CD4-positive, alpha-beta T cell (primary cell): Measurements from ENCODE around the gene ELMO1. TPM values are rescaled to one million over a fixed set of nuclear protein-coding genes. Genes with fewer than 3 reads are reported as not detected.
A peak's percentile ranks its signal among the peaks of the same experiment; 100 is the strongest.

Experiments used
- ATAC-seq: fragments of 200-7000 bp; cut with Tn5 transposase; one replicate; pipeline ENCODE4 v1.10.0; 2022; ENCODE audit warnings: mild to moderate bottlenecking; ENCODE audit not compliant: poor library complexity
- CTCF ChIA-PET: fragments of 350-600 bp; sonication (Branson Sonifier 250); formaldehyde crosslinking; loops from one replicate; lab custom pipeline; 2021; ENCODE audit warnings: antibody characterized with exemption, inconsistent platforms; lab: Charles Lee
- POLR2A ChIA-PET: fragments of 350-600 bp; sonication (Branson Sonifier 250); formaldehyde crosslinking; loops from one replicate; lab custom pipeline; 2021; ENCODE audit warnings: antibody characterized with exemption, inconsistent platforms; lab: Charles Lee
- DNase-seq, 14 experiments: peaks; one replicate each; pipeline ENCODE4 v3.0.0-alpha.2; 2013 to 2020; ENCODE audit warnings: mixed read lengths in 2 of 14
- H3K27ac ChIP-seq, 2 donors: one replicate each; pipeline versions ENCODE4 v1.5.1 to v1.7.0; 2013; ENCODE audit warnings: low read length in 2 of 2, low read depth in 1 of 2, mild to moderate bottlenecking in 1 of 2
- H3K27me3 ChIP-seq, 2 experiments: 1 replicate in 1 of 2; 2 replicates in 1 of 2; pipeline versions ENCODE4 v1.6.1 to v1.7.0; 2013; ENCODE audit warnings: low read length in 2 of 2, control low read depth in 1 of 2, mild to moderate bottlenecking in 1 of 2, moderate library complexity in 1 of 2; ENCODE audit not compliant: insufficient read depth in 2 of 2, control insufficient read depth in 1 of 2
- H3K36me3 ChIP-seq: one replicate; pipeline ENCODE4 v1.6.1; 2013; ENCODE audit warnings: low read length, control low read depth; ENCODE audit not compliant: insufficient read depth
- H3K4me1 ChIP-seq: one replicate; pipeline ENCODE4 v1.6.1; 2013; ENCODE audit warnings: low read length, control low read depth; ENCODE audit not compliant: insufficient read depth
- H3K4me3 ChIP-seq: one replicate; pipeline ENCODE4 v1.5.1; 2013; ENCODE audit warnings: mild to moderate bottlenecking, low read length, moderate library complexity
- H3K9me3 ChIP-seq, 2 experiments: 1 replicate in 1 of 2; 2 replicates in 1 of 2; pipeline versions ENCODE4 v1.6.1 to v1.7.0; 2013; ENCODE audit warnings: low read length in 2 of 2, mild to moderate bottlenecking in 2 of 2, control low read depth in 1 of 2, moderate library complexity in 1 of 2; ENCODE audit not compliant: control insufficient read depth in 1 of 2, insufficient read depth in 1 of 2
- H3K27ac Mint-ChIP-seq: one replicate; pipeline ENCODE4 v1.8.0; 2020; ENCODE audit warnings: mixed read lengths
- H3K27me3 Mint-ChIP-seq: one replicate; pipeline ENCODE4 v1.8.0; 2021; ENCODE audit warnings: mixed read lengths
- H3K36me3 Mint-ChIP-seq: one replicate; pipeline ENCODE4 v1.8.0; 2021; ENCODE audit warnings: low read depth, mixed read lengths
- H3K4me1 Mint-ChIP-seq: one replicate; pipeline ENCODE4 v1.8.0; 2021; ENCODE audit warnings: low read depth, mixed read lengths
- H3K4me3 Mint-ChIP-seq: one replicate; pipeline ENCODE4 v1.8.0; 2020; ENCODE audit warnings: mild to moderate bottlenecking, mixed read lengths
- H3K9me3 Mint-ChIP-seq: one replicate; pipeline ENCODE4 v1.8.0; 2020; ENCODE audit warnings: mixed read lengths
- CTCF ChIP-seq: fragments of 200-600 bp; IDR thresholded peaks from one replicate; pipeline ENCODE4 v1.8.0; 2022; ENCODE audit warnings: antibody characterized with exemption, mild to moderate bottlenecking
- intact Hi-C, 2 experiments: fragments of 100-400 bp; cut with DNase I in 1 of 2; cut with micrococcal nuclease in 1 of 2; formaldehyde crosslinking; loops; one replicate each; pipeline versions ENCODE4 v1.15.1 to v1.9.0; 2023 to 2025; cut with DNase I, micrococcal nuclease
- total RNA-seq, 174 experiments: library from RNA in 2 of 174; stranded (reverse) in 2 of 174; gene quantifications; one replicate each; pipeline ENCODE4 v1.2.3 and lab custom pipeline; 2021 to 2026

Gene ELMO1
- total RNA-seq, 2 experiments from 2014 or later: 117 to 120 TPM

DNA sequence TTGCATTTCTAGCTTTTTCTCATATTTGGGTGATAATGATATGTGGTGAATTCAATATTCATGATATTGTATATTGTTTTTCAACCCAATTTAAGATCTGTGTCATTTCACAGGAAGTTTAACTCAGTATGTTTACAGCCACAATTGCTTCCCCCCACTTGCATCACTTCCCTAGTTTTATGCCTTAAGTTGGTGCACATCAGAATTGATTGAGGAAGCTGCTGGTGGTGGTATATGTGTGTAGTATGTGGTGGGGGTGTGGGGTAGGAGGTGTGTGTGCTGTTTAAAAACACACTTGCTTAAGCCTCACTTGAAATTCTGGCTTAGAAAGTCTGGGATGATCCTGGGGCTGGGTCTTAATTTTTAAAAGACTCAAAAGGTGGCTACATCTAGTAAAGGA is 479.3 kb downstream of the ELMO1 start:
- Histone ChIP-seq H3K27ac (no peak overlapping the region), H3K27me3 (no peaks in the 10 kb centered on the region), H3K4me3 (no peak overlapping the region), H3K9me3 (peaks cover 0 to 12% of the 10 kb centered on the region in 2 experiments), H3K4me1 (peaks cover 23% of the 10 kb centered on the region), H3K36me3 (peaks cover 6% of the 10 kb centered on the region)
- H3K36me3 Mint-ChIP-seq: peaks cover 41% of the 10 kb centered on the region
- H3K27ac Mint-ChIP-seq: peak overlapping the region; percentile 59
- ChIA-PET POLR2A (interaction anchor here (0.6 to 1.1 kb wide), 2 partner anchors 12 to 351 kb away, joined by 3 read pairs; no protein-coding TSS in a partner anchor), CTCF (interaction anchor here (1.3 kb wide), 1 partner anchor 11 kb away, joined by 3 read pairs; no protein-coding TSS in a partner anchor)
- intact Hi-C loops: no loop called here
- H3K9me3 Mint-ChIP-seq: peaks cover 7% of the 10 kb centered on the region
- peak in 4 of 14 experiments; percentile 8 to 80 (median 41) for DNase-seq
- H3K27me3 Mint-ChIP-seq: no peaks in the 10 kb centered on the region
- peak; percentile 78 for ATAC-seq
- H3K4me1 Mint-ChIP-seq: peaks cover 57% of the 10 kb centered on the region
- no peak for TF ChIP-seq CTCF
- no peak overlapping the region for H3K4me3 Mint-ChIP-seq

DNA sequence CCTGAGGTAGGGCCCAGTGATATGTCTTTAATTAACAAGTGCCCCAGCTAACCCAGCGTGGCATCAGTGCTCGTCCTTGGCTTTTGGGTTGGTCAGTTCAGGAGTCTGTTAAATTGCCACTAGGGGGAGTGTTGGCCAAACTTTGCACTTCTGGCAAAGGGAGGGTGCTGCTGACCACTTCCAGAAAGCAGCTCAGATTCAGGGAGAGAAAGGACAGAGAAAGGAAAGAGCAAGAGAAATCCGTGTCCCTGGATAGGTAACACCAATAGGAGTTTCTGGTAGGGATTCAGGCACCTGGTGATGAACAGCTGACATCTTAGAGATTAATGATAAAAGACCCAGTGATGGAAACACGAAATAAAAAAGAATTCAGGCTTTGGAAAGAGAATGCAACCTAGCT is 481.3 kb downstream of the ELMO1 start:
- Histone ChIP-seq H3K27me3 (no peaks in the 10 kb centered on the region), H3K36me3 (no peaks in the 10 kb centered on the region), H3K9me3 (peaks cover 0 to 5% of the 10 kb centered on the region in 2 experiments), H3K4me1 (peaks cover 17% of the 10 kb centered on the region), H3K4me3 (no peak overlapping the region), H3K27ac (no peak overlapping the region)
- H3K36me3 Mint-ChIP-seq: peaks cover 53% of the 10 kb centered on the region
- ChIA-PET POLR2A (interaction anchor here (1.0 kb wide), 1 partner anchor 9 kb away, joined by 3 read pairs; no protein-coding TSS in a partner anchor), CTCF (interaction anchor here (0.7 kb wide), 1 partner anchor 10 kb away, joined by 3 read pairs; no protein-coding TSS in a partner anchor)
- no peak for ATAC-seq
- peaks cover 60% of the 10 kb centered on the region for H3K4me1 Mint-ChIP-seq
- TF ChIP-seq CTCF: no peak
- peaks cover 7% of the 10 kb centered on the region for H3K9me3 Mint-ChIP-seq
- intact Hi-C loops: no loop called here
- H3K4me3 Mint-ChIP-seq: no peak overlapping the region
- no peak overlapping the region for H3K27ac Mint-ChIP-seq
- peak in 2 of 14 experiments; percentile 17 to 33 for DNase-seq
- no peaks in the 10 kb centered on the region for H3K27me3 Mint-ChIP-seq

- Histone ChIP-seq H3K36me3 (no peaks in the 10 kb centered on the region), H3K27me3 (no peaks in the 10 kb centered on the region), H3K9me3 (peaks cover 0 to 5% of the 10 kb centered on the region in 2 experiments), H3K27ac (no peak overlapping the region), H3K4me3 (no peak overlapping the region), H3K4me1 (peaks cover 17% of the 10 kb centered on the region)
- CTCF ChIA-PET: interaction anchor here (0.7 kb wide), 1 partner anchor 10 kb away, joined by 3 read pairs; no protein-coding TSS in a partner anchor
- POLR2A ChIA-PET: interaction anchor here (1.0 kb wide), 1 partner anchor 9 kb away, joined by 3 read pairs; no protein-coding TSS in a partner anchor
- Mint-ChIP-seq H3K27me3 (no peaks in the 10 kb centered on the region), H3K9me3 (peaks cover 7% of the 10 kb centered on the region), H3K27ac (no peak overlapping the region), H3K36me3 (peaks cover 53% of the 10 kb centered on the region), H3K4me1 (peaks cover 59% of the 10 kb centered on the region), H3K4me3 (no peak overlapping the region)
- intact Hi-C loops: no loop called here
- ATAC-seq: no peak
- DNase-seq: no peak
- no peak for TF ChIP-seq CTCF
Observed at GRCh38 chr7:36966636-36967035, 482.0 kb downstream of the ELMO1 start.
